HG02610 (cell line): ENCODE results near the gene XIRP2.
"Not testable (repeated sequence)": the region's sequence is repeated elsewhere in the genome, so short reads cannot be mapped to it uniquely, and the experiment has no call there.

ENCODE experiments used
- ATAC-seq: cut with Tn5 transposase; IDR thresholded peaks from one replicate; pipeline ENCODE4 v1.9.1; 2021; ENCODE audit warnings: mild to moderate bottlenecking, moderate library complexity; ENCODE audit not compliant: unreplicated experiment

XIRP2 gene

DNA sequence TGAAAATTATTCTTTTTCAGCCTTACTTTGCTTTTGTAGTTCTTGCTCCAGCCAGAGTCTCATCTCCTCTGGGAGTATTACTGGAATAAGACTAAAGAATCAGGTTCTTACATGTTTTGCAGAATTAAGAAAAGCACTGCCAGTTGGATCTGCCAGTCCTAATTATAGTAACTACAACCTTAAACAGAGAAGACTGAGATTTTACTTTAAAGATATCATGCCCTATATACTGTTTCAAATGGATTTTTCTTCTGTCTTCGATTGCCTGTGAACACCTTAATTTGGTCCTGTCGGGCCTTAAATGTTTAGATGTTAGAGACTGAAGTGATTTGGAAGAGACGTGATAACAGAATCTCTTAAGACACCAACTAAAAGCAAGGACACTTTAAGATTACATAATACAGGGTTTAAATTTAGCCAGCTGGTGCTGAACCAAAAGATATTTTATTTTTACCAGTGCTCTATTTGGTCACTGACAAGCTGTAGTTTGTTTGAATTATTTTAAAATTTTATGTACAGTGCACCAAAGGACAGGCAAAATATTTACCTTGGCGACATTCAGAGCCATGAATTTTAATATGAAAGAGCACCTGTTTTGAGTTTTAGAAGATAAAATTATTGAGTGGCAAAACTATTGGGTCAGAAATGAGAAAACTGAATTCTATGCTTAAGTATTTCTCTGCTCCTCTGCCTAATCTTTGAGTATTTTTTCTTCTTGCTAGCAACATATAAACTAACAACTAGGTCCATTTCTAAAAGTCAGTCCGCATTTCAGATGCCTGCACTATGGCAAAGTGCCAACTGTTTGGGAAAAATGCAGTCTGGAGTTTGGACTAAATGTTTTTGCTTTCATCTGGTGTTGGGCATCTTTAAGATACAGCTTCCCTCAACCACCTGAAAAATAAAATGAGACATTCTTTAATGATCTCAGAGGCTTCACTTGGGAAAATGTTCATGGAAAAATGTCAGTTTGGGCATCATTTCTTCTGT, 300.0 kb downstream of the XIRP2 start:
- no peak for ATAC-seq

DNA sequence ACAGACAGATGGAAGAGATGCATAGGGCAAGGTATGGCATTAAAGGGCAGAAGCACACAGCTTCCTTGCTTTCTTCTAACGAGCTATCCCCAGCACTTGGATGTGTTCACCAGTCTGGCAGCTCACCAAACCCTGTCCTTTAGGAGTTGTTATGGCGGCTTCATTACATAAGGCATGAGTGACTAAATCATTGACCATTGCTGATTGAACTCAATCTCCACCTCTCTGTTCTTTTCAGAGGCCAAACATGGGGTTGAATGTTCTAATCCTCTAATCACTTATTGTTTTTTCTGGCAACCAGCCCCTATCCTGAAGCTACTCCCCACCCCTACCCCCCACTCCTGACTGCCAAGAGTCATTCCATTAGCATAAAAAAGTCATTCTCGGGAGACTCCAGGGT, 301.8 kb downstream of the XIRP2 start:
- ATAC-seq, result no peak

DNA sequence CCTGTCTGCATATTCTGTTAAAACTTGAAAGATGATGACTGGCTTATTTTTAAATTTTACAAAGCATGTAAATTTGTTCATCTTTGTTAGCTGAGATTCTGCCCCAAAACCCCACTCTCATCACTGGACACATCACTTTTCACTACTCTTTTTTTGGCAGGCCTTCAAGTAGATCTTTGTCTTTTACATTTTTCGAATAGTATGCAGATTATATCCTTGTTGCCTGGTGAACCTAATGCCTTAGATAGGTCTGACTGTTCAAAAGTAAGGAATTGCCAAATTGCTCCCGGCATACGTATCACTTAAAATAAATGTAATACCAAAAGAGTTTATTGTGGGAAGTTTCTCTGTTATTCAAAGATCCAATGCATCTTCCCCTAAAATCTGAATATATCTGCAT, 303.3 kb downstream of the XIRP2 start:
- no peak for ATAC-seq

DNA sequence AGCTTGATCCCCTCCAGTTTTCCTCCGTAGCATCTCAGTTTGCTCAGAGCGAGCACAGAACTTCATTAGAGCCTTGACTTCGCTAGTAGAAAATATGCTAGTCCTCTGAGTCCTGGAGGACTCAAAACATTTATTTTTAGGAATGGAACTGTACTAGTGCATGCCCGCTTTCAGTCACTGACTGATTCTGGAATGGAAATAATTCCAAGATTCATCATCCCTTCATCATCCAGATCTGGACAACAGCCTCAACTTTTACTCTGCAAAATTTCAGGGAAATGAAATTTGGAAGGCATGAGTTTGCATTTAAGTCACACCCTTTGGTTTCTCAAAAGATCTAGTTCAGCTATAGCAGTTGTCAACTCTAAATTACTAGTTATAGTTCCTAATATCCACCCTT, 304.6 kb downstream of the XIRP2 start:
- no peak for ATAC-seq

DNA sequence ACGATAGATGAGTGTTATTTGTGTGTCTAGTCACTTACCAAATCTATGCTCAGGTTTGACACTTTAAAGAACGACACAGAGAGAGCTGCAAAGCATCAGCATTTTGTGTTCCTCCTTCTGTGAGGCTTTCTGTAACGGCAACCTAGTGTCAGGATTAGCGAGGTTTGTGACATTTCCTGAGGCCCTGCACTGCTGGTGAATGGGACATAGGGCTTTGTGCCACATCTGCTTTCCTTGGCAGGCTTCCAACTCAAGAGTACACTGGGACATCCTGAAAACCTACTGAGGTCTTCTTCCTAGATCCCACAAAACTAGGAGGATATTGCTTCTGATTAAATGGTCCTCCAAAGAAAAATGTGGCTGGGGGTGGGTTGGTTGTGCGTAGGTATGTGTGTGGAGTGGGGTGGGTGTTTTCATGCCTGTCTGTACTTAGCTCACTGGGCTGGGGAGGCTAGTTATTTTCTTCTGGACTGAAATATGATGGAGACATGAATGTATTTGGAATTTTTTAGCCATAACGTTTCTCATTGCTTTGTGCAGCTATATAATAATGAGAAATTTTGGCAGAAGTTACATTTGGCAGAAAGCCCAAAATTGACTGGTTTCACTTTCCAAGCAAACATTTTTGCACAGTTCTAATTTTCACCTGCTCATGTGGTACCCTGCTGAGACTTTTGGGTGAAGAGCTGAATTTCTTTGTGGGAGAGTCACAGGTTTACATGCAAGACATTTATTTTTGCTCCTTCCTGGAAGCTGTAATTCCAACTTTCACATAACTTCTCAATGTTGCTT, 308.4 kb downstream of the XIRP2 start:
- no peak for ATAC-seq

DNA sequence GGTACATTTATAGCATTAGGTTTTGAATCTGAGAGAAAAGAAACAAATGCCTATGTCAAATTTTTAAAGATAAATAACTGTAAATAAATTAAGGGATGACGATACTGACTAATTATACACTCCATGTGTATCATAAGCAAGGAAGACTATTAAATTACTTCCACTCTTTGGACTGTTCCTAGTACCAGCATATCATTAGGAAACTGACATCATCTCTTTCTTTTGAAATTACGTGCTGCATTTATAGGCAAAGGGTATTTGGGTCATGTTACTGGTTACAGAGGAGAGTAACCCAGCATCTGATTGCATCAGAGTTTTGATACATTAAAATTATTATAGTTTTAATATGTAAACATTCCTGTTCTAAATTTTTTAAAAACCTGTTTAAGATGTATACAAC, 309.7 kb downstream of the XIRP2 start:
- ATAC-seq, result no peak

DNA sequence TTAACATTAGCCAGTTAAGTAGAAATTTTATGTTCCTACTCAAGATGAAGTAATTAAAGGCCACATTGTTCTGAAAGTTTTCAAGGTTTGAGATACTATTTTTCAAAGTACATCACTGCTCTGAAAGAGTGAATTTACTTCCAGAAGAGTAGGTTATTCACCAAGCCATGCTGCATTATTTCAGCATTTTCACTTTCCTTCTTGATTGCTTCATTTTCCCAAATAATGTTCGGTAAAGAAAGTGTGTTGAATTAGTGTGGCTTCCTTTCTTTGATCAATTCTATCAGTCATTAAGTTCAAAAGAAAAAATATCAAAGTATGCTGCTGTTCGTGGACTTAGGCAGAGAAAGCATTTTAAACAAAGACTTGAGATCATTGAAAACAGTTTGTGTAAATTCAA, 310.3 kb downstream of the XIRP2 start:
- ATAC-seq, result no peak

DNA sequence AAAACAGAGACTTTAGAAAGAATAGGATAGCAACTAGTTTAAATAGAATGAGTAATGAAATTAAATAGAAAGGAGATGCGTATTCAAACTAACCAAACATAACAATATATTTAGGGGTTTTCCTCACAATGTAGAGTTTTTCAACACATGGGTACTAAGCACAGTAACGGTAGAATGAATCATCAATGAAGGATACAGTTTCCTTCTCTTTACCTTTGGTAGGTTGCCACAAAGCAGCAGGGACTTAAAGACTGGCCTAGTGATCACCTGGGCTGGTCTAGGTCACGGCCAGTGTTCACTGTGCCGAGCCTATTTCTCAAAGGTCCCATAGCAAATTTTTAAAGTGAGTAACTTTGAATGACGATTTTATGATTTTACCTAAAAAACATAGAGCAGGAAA, 311.7 kb downstream of the XIRP2 start:
- ATAC-seq, result no peak

DNA sequence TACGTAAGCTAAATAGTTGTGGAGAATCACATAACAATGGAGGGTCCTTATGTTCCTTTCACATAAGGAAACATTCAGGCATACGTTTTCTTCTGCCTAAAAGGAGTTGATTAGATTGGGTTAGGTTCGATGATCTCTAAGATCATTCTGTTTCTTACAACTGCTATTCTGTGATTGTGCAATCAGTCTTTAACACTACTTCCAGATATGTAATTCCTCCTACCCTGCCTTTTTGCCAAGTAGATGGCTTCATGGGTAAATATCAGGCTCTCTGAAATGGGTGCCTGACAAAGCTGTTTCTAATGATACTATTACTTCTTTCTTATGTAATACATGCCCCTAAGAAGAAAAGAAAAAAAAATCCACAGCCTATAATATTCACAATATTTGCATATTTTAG, 321.5 kb downstream of the XIRP2 start:
- ATAC-seq, result no peak

DNA sequence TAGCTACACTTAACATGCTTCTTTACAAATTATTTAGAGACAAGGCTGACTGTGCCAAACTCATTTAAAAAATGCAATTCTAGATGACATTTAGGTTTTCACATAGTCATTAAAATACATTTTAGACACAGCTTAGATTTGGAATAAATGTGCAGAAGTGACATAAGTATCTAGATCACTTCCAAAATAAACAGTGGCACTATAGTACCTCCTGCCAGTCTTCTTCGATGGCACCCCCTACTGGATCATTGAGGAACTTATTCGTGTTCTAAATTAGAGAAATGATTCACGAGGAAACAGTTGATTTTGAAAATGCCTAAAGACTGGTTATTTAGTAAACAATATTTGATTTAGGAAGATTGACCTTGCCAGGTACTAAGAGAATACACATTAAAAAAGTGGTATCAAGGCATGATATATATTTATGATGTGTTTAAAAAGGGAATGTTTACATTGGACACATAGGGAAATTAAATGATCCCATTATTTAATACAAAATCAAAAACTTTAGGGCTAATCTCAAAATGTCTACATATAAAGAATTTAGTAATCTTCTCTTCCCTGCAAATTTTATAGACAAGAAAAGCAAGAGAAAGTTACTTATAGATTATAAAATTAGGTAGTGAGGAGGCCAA, 323.9 kb downstream of the XIRP2 start:
- ATAC-seq, result peak; percentile 87

DNA sequence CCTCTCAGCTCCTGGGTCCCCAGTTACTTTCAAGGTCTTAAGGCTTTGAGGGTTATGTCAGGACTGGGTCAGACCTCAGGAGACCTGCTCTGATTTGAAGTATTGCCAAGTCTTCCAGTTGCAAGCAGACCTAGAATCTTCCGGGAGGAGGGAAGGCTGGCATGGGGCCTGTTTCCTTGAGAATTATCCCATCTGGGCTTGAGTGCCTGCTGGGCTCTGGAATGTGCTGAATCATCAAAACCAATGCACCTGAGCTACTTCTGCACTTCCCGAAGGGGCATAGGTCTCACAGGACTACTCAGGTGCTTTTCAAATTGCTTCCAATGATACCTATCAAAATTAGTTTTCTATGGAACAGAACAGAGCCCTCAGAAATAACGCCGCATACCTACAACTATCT, 327.3 kb downstream of the XIRP2 start:
- ATAC-seq, result no peak

DNA sequence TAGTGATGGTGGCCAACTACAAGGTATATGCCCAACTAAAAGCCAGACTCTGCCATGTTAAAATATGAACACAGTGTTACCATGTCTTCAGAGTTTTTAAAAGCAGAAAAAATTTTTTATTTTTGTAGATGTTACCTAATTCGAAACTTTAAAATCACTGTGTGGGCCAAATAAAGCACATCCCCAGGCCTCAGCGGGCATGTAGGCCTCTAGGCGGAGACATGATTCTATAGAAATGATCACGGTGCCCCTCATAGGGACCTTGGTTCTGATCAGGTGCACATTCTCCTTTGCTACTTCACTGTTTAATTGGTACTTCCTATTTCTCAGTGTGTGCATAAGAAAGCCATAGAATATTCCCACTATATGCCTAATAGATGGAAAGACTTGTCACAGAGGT, 349.2 kb downstream of the XIRP2 start:
- ATAC-seq, result no peak

DNA sequence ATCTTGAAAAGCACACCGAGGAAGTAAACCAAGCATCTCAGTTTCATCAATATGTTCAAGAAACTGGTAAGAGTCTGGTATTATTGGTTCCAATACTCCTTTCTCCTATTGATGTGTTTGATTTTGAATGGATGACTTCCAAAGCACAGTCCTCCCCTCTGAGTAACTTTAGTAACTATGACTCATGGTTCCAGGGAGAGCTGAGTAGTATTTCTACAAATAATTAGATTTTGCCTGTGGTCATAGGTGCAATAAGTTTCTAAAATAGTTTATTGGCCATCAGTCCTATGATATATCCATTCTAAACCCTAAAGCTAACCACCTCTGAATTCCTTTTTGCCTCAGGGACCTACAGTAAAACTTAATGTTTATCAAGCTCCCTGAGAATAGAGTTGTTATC, 352.4 kb downstream of the XIRP2 start:
- no peak for ATAC-seq

DNA sequence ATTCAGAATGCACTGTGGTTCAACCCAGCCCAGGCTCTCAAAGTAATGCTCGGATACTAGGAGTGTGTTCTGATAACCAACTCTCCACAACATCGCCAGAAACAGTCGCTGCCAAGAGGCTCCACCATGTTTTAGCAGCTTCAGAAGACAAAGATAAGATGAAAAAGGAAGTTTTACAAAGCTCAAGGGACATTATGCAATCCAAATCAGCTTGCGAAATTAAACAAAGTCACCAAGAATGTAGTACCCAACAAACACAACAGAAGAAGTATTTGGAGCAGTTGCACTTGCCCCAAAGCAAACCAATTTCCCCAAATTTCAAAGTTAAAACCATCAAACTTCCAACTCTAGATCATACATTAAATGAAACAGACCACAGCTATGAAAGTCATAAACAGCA, 360.9 kb downstream of the XIRP2 start:
- no peak for ATAC-seq

DNA sequence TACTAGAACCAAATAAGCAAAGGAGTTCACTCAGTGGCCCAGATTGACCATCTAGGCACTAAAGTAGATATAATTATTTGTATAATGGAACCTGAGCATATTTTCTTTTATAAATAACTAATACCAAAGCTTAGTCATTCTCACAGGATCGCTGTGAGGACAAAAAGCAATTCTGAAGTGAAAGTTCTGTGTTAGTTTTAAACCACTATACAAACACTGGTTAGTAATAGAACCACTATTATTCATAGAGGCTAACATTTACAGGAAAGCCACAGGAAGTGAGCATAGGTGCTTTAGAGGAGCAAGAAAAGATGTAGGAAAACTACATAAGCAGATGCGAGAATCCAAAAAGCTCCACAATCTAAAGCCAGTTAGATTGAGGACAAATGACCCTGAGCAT, 364.7 kb downstream of the XIRP2 start:
- no peak for ATAC-seq

DNA sequence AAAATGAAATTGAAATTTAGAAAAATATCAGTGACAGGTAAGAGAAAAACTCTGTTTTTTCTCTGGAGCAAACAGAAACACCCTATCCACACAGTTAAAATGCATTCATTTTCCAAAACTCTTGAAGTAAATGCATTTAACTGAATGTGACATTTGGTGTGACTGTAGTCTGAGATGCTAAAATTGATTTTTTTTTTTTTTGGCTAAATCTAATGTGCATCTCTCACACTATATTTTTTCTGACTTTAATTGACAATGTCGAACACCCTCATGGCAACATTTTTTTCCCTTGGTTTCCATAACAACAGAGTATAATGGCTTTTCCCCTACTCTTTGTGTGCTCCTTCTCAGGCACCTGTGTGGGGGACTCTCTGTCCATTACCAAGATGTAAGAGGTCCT, 366.4 kb downstream of the XIRP2 start:
- ATAC-seq, result no peak

DNA sequence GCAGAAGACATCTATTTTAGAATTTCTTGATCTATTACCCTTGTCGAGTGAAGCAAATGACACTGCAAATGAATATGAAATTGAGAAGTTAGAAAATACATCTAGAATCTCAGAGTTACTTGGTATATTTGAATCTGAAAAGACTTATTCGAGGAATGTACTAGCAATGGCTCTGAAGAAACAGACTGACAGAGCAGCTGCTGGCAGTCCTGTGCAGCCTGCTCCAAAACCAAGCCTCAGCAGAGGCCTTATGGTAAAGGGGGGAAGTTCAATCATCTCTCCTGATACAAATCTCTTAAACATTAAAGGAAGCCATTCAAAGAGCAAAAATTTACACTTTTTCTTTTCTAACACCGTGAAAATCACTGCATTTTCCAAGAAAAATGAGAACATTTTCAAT, 370.4 kb downstream of the XIRP2 start:
- ATAC-seq, result no peak

DNA sequence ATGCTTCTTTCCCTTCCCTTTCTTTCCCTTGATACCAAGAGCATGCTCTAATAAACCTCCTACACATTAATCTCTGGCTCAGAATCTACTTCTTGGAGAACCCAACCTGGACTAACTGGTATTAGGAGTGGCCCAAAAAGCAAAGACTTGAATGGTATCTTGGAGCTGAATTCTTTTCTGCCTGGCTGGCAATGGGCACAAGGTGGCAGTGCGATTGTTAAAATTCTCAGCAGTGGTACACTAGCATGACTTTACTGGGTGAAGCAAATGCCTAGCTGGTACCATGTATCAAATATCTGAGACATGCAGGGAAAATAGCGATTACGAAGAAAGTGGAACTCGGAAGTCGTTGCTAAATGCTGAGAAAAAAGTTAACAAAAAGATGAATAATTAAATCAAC, 376.1 kb downstream of the XIRP2 start:
- ATAC-seq, result no peak

DNA sequence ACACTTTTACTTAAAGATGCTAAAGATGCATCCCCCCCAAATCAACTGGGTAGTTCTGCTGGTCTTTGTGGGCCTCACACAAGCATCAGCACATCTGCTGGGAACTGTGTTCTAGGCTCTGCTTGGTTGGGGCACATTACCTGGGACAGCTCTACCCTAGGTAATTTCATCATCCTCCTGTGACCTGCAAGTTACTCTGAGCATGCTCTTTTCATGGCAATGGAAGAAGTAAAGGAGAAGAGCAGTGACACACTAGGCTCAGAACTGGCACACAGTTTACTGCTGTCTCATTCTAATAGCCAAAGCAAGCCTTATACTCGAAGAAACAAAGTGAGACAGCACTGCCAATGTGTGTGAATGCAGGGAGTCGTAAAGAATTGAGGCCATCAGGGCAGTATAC, 376.7 kb downstream of the XIRP2 start:
- ATAC-seq, result no peak

DNA sequence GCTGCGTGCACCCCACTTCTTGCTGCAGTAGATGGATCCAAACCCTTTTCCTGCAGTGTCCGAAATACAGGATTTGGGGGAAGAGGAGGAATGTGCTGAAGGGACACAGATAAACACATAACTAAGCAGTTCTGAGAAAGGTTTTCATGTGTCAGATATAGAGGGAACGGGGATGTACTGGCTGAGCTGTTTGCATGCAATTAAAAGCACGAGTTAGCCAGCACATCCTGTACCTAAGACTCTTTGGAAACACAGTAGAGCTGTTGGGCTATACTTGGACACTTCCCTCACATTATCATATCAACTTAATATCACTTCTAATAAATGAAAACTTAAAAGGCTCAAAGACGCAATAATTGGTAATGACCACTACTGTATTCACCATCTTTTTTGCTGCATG, 377.4 kb downstream of the XIRP2 start:
- ATAC-seq, result no peak

DNA sequence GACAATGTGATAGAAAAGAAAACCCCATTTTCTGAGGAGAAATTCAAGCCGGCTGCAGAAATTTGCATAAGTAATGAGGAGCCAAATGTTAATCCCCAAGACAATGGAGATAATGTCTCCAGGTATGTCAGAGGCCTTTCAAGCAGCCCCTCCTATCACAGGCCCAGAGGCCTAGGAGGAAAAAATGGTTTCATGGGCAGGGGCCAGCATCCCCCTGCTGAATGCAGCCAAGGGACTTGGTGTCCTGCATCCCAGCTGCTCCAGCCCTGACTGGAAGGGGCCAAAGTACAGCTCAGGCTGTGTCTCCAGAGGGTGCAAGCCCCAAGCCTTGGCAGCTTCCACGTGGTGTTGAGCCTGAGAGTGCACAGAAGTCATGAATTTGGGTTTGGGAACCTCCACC, 380.0 kb downstream of the XIRP2 start:
- ATAC-seq, result not testable (repeated sequence)

DNA sequence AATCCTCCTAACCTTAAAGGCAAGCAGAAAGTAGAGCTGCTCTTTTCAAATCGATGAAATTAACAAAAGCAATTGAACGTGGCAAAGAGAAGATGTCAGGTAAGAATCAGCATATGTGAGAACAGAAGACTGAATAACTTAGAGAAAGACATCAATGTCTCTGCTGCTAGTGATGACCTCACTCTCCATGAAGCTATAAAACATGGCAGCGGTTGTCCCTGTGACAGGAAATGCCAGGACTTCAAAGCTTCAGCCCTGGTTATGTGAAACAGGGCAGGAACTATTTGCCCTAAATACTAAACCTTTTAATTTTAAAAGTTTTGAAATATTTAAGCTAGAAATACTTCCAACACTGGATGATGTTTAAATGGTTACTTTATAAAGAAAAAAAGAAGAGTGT, 383.7 kb downstream of the XIRP2 start:
- ATAC-seq, result no peak
